ENCODE measurements around the gene RASSF9. TPM values are rescaled to one million over a fixed set of nuclear protein-coding genes. Genes with fewer than 3 reads are reported as not detected.

Gene RASSF9
- not detected for total RNA-seq
- polyA plus RNA-seq, result not detected
- not detected for total RNA-seq

- Mint-ChIP-seq H3K36me3 (no peaks in the 10 kb centered on the region), H3K4me3 (no peak within 1 kb of the TSS), H3K4me1 (no peaks in the 10 kb centered on the region), H3K27ac (no peak within 1 kb of the TSS), H3K27me3 (no peaks in the 10 kb centered on the region), H3K9me3 (no peaks in the 10 kb centered on the region)
- H3K4me1 ChIP-seq (ENCODE audit: control insufficient read depth in 2 of 2, insufficient read depth in 2 of 2, low read length in 2 of 2), result no peaks in the 10 kb centered on the region
- intact Hi-C loops (cut with micrococcal nuclease), result no loop called here
- H3K27me3 ChIP-seq (ENCODE audit: control insufficient read depth in 2 of 2, insufficient read depth in 2 of 2, low read length in 2 of 2), result no peaks in the 10 kb centered on the region
- H3K9me3 ChIP-seq (ENCODE audit: control insufficient read depth in 2 of 3, low read length in 3 of 3), result no peaks in the 10 kb centered on the region
- H3K27ac ChIP-seq (ENCODE audit: low read depth, low read length), result no peak within 1 kb of the TSS
- ATAC-seq (no peak), DNase-seq (no peak)
- H3K36me3 ChIP-seq (ENCODE audit: control insufficient read depth in 2 of 3, insufficient read depth in 3 of 3, low read length in 3 of 3), result no peaks in the 10 kb centered on the region
- no peak within 1 kb of the TSS for H3K4me3 ChIP-seq (ENCODE audit: low read length)
- ChIA-PET CTCF (no interaction called here), POLR2A (no interaction called here)
Observed at GRCh38 chr12:85836197-85837090, at the start of gene RASSF9. Gene RASSF9 (minus strand): TSS chr12:85836409. CDS start chr12:85836201, 208 bp downstream.

DNA sequence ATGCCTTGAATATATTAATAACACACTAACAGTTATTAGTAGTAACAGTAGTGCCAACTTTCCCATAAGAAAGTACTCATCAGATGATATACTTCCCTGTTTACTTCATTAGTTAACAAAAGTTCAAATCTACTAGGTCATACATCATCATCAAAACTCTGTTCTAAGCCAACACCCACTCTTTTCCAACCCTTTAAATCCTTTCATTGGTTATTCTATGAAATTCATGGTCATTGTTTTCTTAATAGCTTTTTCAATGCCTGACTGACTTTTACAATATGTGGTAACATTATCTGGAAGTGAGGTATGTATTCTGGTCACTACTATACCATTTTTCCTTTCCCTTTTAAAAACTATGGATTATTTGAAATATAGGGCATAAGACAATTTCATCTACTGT, 47.6 kb upstream of the RASSF9 start:
- DNase-seq (no peak), ATAC-seq (no peak)
- Histone ChIP-seq H3K27ac (ENCODE audit: low read depth, low read length) (no peak overlapping the region), H3K36me3 (ENCODE audit: control insufficient read depth in 2 of 3, insufficient read depth in 3 of 3, low read length in 3 of 3) (no peaks in the 10 kb centered on the region), H3K27me3 (ENCODE audit: control insufficient read depth in 2 of 2, insufficient read depth in 2 of 2, low read length in 2 of 2) (no peaks in the 10 kb centered on the region), H3K4me1 (ENCODE audit: control insufficient read depth in 2 of 2, insufficient read depth in 2 of 2, low read length in 2 of 2) (no peaks in the 10 kb centered on the region), H3K9me3 (ENCODE audit: control insufficient read depth in 2 of 3, low read length in 3 of 3) (no peaks in the 10 kb centered on the region), H3K4me3 (ENCODE audit: low read length) (no peak overlapping the region)
- peaks cover 0 to 4% (median 0%) of the 10 kb centered on the region in 11 donors for H3K9me3 Mint-ChIP-seq
- POLR2A ChIA-PET, result no interaction called here
- no peaks in the 10 kb centered on the region for H3K4me1 Mint-ChIP-seq
- no peak overlapping the region for H3K27ac Mint-ChIP-seq
- no peak overlapping the region for H3K4me3 Mint-ChIP-seq
- intact Hi-C loops (cut with micrococcal nuclease), result no loop called here
- peaks cover 0 to 5% (median 0%) of the 10 kb centered on the region in 5 donors for H3K27me3 Mint-ChIP-seq
- no peaks in the 10 kb centered on the region for H3K36me3 Mint-ChIP-seq
- CTCF ChIA-PET, result no interaction called here

GRCh38 chr12:85877459-85877858, 41.2 kb upstream of the RASSF9 start:
- Histone ChIP-seq H3K4me3 (ENCODE audit: low read length) (no peak overlapping the region), H3K27ac (ENCODE audit: low read depth, low read length) (no peak overlapping the region), H3K27me3 (ENCODE audit: control insufficient read depth in 2 of 2, insufficient read depth in 2 of 2, low read length in 2 of 2) (no peaks in the 10 kb centered on the region), H3K36me3 (ENCODE audit: control insufficient read depth in 2 of 3, insufficient read depth in 3 of 3, low read length in 3 of 3) (no peaks in the 10 kb centered on the region), H3K4me1 (ENCODE audit: control insufficient read depth in 2 of 2, insufficient read depth in 2 of 2, low read length in 2 of 2) (no peaks in the 10 kb centered on the region), H3K9me3 (ENCODE audit: control insufficient read depth in 2 of 3, low read length in 3 of 3) (no peaks in the 10 kb centered on the region)
- POLR2A ChIA-PET, result no interaction called here
- CTCF ChIA-PET, result no interaction called here
- no peak for ATAC-seq
- no peaks in the 10 kb centered on the region for H3K9me3 Mint-ChIP-seq
- H3K27me3 Mint-ChIP-seq, result peaks cover 0 to 5% (median 0%) of the 10 kb centered on the region in 5 donors
- no peaks in the 10 kb centered on the region for H3K36me3 Mint-ChIP-seq
- no peaks in the 10 kb centered on the region for H3K4me1 Mint-ChIP-seq
- DNase-seq, result no peak
- H3K4me3 Mint-ChIP-seq, result no peak overlapping the region
- H3K27ac Mint-ChIP-seq, result no peak overlapping the region
- intact Hi-C loops (cut with micrococcal nuclease), result no loop called here

DNA sequence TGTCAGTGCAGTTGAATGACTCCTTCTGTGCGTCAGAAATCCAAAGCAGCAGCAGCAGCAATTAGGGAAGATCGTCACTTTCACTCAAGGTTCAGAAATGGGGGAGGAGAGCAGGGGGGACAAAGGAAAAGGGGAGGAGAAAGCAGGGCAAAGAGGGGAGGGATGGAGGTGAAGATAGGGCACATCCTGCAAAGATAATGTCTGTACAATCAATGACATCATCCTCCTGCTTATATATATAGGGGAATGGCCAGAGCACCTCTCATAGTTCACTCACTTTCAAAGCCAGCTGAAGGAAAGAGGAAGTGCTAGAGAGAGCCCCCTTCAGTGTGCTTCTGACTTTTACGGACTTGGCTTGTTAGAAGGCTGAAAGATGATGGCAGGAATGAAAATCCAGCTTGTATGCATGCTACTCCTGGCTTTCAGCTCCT, 37.8 kb upstream of the RASSF9 start, which contains the start of gene NTS:
Gene NTS (plus strand): TSS at position 265 of the 431 bp plus-strand sequence. CDS start 109 bp downstream, at position 374.
- no peaks in the 10 kb centered on the region for H3K36me3 ChIP-seq (ENCODE audit: control insufficient read depth in 2 of 3, insufficient read depth in 3 of 3, low read length in 3 of 3)
- no peak within 1 kb of the TSS for H3K27ac ChIP-seq (ENCODE audit: low read depth, low read length)
- H3K4me1 ChIP-seq (ENCODE audit: control insufficient read depth in 2 of 2, insufficient read depth in 2 of 2, low read length in 2 of 2), result no peaks in the 10 kb centered on the region
- no peak within 1 kb of the TSS for H3K4me3 ChIP-seq (ENCODE audit: low read length)
- no peaks in the 10 kb centered on the region for H3K9me3 ChIP-seq (ENCODE audit: control insufficient read depth in 2 of 3, low read length in 3 of 3)
- Mint-ChIP-seq H3K4me3 (no peak within 1 kb of the TSS), H3K9me3 (no peaks in the 10 kb centered on the region), H3K4me1 (no peaks in the 10 kb centered on the region), H3K27ac (no peak within 1 kb of the TSS), H3K36me3 (no peaks in the 10 kb centered on the region), H3K27me3 (peaks cover 0 to 2% (median 0%) of the 10 kb centered on the region in 5 donors)
- POLR2A ChIA-PET, result no interaction called here
- ATAC-seq (no peak), DNase-seq (no peak)
- CTCF ChIA-PET, result no interaction called here
- H3K27me3 ChIP-seq (ENCODE audit: control insufficient read depth in 2 of 2, insufficient read depth in 2 of 2, low read length in 2 of 2), result no peaks in the 10 kb centered on the region
- intact Hi-C loops (cut with micrococcal nuclease), result loop anchor here in 1 of 2 donors (5.0 kb wide), 1 partner anchor 797 kb away; no protein-coding TSS in a partner anchor

GRCh38 chr12:85872497-85873091, 36.4 kb upstream of the RASSF9 start:
- ATAC-seq (no peak), DNase-seq (peak in 3 of 9 donors; percentile 2 to 26 (median 3))
- Histone ChIP-seq H3K9me3 (ENCODE audit: control insufficient read depth in 2 of 3, low read length in 3 of 3) (no peaks in the 10 kb centered on the region), H3K4me3 (ENCODE audit: low read length) (no peak overlapping the region), H3K36me3 (ENCODE audit: control insufficient read depth in 2 of 3, insufficient read depth in 3 of 3, low read length in 3 of 3) (no peaks in the 10 kb centered on the region), H3K27ac (ENCODE audit: low read depth, low read length) (no peak overlapping the region), H3K4me1 (ENCODE audit: control insufficient read depth in 2 of 2, insufficient read depth in 2 of 2, low read length in 2 of 2) (no peaks in the 10 kb centered on the region), H3K27me3 (ENCODE audit: control insufficient read depth in 2 of 2, insufficient read depth in 2 of 2, low read length in 2 of 2) (no peaks in the 10 kb centered on the region)
- intact Hi-C loops (cut with micrococcal nuclease), result loop anchor here (1.0 to 5.0 kb wide), 4 partner anchors 404 to 998 kb away; no protein-coding TSS in a partner anchor
- H3K4me1 Mint-ChIP-seq, result no peaks in the 10 kb centered on the region
- H3K27me3 Mint-ChIP-seq, result peaks cover 0 to 2% (median 0%) of the 10 kb centered on the region in 5 donors
- POLR2A ChIA-PET, result no interaction called here
- H3K27ac Mint-ChIP-seq, result no peak overlapping the region
- H3K36me3 Mint-ChIP-seq, result no peaks in the 10 kb centered on the region
- no peaks in the 10 kb centered on the region for H3K9me3 Mint-ChIP-seq
- H3K4me3 Mint-ChIP-seq, result no peak overlapping the region
- CTCF ChIA-PET, result no interaction called here

DNA sequence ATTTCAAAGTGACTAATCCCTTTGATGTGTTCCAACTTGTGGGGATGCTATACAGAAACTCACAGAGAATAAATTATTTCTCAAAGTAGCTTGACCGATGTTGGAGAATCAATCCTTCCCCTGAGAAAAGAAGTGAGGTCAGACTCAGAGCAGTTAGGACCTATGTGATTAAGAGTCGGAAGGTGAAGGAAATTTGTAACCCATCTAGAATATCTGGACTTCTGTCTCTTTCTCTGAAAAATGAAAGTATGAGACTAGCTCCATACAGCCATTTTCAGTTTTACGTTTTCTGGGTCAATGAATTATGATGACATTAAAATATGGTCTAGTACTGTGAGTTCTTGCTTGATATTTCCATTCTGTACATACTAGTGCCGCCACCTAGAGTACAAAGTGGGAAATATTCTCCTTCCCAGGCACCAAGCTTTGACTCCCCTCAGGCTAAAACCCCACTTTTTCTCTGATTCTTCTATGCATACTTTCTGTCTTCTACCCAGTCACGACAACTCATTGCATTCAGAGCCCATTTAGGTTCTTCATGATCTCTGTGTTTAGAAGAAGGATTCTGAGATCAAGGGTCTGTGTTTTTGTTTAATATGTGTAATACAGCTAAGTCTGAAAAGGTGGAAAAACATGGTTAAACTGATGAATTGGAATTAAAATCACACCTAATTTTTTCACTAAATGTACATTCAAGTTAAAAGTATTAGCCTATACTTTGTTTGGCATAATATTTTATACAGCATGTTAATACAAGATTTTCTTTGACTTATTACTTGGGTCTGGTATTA, 31.0 kb upstream of the RASSF9 start:
- H3K4me1 Mint-ChIP-seq, result no peaks in the 10 kb centered on the region
- intact Hi-C loops (cut with micrococcal nuclease), result loop anchor here in 1 of 2 donors (1.0 kb wide), 2 partner anchors 292 to 399 kb away; no protein-coding TSS in a partner anchor
- peaks cover 0 to 5% (median 0%) of the 10 kb centered on the region in 11 donors for H3K9me3 Mint-ChIP-seq
- ChIA-PET POLR2A (no interaction called here), CTCF (no interaction called here)
- H3K4me3 Mint-ChIP-seq, result no peak overlapping the region
- no peaks in the 10 kb centered on the region for H3K9me3 ChIP-seq (ENCODE audit: control insufficient read depth in 2 of 3, low read length in 3 of 3)
- peaks cover 0 to 2% (median 0%) of the 10 kb centered on the region in 5 donors for H3K27me3 Mint-ChIP-seq
- no peak overlapping the region for H3K27ac ChIP-seq (ENCODE audit: low read depth, low read length)
- peak in 2 of 9 donors; percentile 2 to 10 for DNase-seq
- H3K4me1 ChIP-seq (ENCODE audit: control insufficient read depth in 2 of 2, insufficient read depth in 2 of 2, low read length in 2 of 2), result no peaks in the 10 kb centered on the region
- no peaks in the 10 kb centered on the region for H3K27me3 ChIP-seq (ENCODE audit: control insufficient read depth in 2 of 2, insufficient read depth in 2 of 2, low read length in 2 of 2)
- ATAC-seq, result peak; percentile 45
- H3K27ac Mint-ChIP-seq, result no peak overlapping the region
- H3K4me3 ChIP-seq (ENCODE audit: low read length), result no peak overlapping the region
- H3K36me3 ChIP-seq (ENCODE audit: control insufficient read depth in 2 of 3, insufficient read depth in 3 of 3, low read length in 3 of 3), result no peaks in the 10 kb centered on the region
- no peaks in the 10 kb centered on the region for H3K36me3 Mint-ChIP-seq
